SK-N-MC (cell line): Measurements from ENCODE around the gene FAM3A.

Source experiments
- FOXP2 ChIP-seq: optimal IDR thresholded peaks from 2 replicates; pipeline ENCODE3; 2011; ENCODE audit warnings: mild to moderate bottlenecking, moderate library complexity; ENCODE audit not compliant: insufficient read depth; ENCODE audit errors: extremely low read length, control extremely low read depth
- POLR2AphosphoS5 ChIP-seq: IDR thresholded peaks from 2 replicates; pipeline ENCODE4 v1.6.1; 2012; ENCODE audit warnings: mild to moderate bottlenecking, low read depth, low read length, borderline replicate concordance

- TF ChIP-seq FOXP2 = no peak
- TF ChIP-seq POLR2AphosphoS5 = no peak
Measured at GRCh38 chrX:154541896-154542722, 26.1 kb upstream of the FAM3A start.
